GM12864 (cell line): ENCODE results near the gene FAF1.

Experiments used
- DNase-seq: peaks from one replicate; pipeline ENCODE4 v3.0.0-alpha.2; 2011; ENCODE audit warnings: low read depth
- H3K4me3 ChIP-seq: 2 replicates; pipeline ENCODE4 v1.5.1; 2011; ENCODE audit warnings: mild to moderate bottlenecking, low read depth, low read length, control low read depth
- TF ChIP-seq, protein P1 (sequence below): IDR thresholded peaks from 2 replicates; pipeline ENCODE4 v1.5.1; 2011; ENCODE audit warnings: low read depth, mild to moderate bottlenecking, moderate library complexity, low read length, control low read depth, inconsistent platforms; ENCODE audit errors: missing control alignments

FAF1 gene

DNA sequence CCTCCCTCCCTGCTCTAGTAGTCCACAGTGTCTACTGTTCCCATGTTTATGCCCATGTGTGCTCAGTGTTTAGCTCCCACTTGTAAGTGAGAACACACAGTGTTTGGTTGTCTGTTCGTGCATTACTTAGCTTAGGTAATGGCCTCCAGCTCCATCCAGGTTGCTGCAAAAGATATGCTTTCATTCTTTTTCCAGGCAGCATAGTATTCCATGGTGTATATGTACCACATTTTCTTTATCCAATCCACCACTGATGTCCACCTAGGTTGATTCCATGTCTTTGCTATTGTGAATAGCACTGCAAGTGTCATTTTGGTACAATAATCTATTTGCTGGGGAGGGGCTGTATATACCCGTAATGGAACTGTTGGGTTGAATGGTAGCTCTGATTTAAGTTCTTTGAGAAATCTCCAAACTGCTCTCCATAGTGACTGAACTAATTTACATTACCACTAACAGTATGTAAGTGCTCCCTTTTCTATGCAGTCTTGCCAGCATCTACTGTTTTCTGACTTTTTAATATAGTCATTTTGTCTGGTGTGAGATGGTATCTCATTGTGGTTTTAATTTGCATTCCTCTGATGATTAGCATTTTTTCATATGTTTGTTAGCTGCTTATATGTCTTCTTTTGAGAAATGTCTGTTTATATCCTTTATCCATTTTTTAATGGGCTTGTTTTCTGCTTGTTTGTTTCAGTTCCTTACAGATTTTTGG, 344.9 kb downstream of the FAF1 start:
- TF ChIP-seq, protein P1, sequence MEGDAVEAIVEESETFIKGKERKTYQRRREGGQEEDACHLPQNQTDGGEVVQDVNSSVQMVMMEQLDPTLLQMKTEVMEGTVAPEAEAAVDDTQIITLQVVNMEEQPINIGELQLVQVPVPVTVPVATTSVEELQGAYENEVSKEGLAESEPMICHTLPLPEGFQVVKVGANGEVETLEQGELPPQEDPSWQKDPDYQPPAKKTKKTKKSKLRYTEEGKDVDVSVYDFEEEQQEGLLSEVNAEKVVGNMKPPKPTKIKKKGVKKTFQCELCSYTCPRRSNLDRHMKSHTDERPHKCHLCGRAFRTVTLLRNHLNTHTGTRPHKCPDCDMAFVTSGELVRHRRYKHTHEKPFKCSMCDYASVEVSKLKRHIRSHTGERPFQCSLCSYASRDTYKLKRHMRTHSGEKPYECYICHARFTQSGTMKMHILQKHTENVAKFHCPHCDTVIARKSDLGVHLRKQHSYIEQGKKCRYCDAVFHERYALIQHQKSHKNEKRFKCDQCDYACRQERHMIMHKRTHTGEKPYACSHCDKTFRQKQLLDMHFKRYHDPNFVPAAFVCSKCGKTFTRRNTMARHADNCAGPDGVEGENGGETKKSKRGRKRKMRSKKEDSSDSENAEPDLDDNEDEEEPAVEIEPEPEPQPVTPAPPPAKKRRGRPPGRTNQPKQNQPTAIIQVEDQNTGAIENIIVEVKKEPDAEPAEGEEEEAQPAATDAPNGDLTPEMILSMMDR = no peak
- no peak overlapping the region for H3K4me3 ChIP-seq
- DNase-seq = no peak

DNA sequence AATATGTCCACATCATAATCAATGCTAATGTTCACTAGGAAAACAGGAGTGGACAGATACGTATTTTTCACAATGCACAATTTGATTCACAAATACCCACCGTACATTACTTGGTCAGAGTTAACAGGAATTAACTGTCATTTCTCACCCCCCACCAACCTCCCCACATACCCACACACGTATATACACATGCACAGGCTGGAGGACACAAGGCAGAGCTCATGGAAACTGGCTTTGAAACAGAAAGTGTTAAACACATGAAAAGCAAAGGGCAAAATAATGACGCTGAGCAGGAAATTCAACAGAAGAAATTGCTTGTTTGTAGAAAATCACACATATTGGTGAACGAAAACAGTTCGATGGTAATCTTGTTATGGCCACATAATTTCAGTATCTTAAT, 348.4 kb downstream of the FAF1 start:
- no peak overlapping the region for H3K4me3 ChIP-seq
- DNase-seq = no peak
- TF ChIP-seq, protein P1 = no peak

DNA sequence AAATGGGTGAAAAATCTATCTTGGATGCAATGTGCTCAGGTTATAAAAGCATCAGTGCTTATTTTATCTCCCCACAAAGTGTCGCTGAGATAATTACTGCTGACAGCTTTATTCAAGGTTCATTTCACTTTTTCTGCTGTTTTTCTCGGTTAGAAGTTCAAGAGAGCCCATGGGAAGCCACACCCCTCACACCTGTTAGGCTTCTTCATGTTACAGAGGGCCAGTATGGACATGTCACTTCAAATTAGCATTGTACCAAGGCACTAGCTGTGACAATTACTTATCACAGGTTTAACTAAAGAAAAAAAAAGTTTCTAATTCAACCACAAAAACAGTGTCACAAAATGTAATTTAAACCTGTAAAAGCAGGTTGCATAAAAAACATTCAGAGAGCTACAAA, 349.5 kb downstream of the FAF1 start:
- no peak overlapping the region for H3K4me3 ChIP-seq
- TF ChIP-seq, protein P1 = no peak
- DNase-seq = no peak

DNA sequence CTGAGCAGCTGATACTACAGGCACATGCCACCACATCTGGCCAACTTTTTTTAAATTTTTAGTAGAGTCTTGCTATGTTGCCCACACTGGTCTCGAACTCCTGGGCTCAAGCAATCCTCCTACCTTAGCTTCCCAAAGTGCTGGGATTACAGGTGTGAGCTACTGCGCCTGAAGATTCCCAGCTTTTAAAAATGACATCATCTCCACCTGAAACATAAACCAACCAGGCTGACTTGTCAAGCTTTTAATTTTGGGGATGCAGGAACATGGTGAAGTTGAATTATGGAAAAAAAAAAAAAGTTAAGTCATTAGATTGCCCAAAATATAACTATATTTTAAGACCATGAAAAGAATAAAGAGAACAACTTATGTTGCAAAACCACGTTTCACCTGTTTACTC, 350.6 kb downstream of the FAF1 start:
- TF ChIP-seq, protein P1 = no peak
- DNase-seq = no peak
- no peak overlapping the region for H3K4me3 ChIP-seq

DNA sequence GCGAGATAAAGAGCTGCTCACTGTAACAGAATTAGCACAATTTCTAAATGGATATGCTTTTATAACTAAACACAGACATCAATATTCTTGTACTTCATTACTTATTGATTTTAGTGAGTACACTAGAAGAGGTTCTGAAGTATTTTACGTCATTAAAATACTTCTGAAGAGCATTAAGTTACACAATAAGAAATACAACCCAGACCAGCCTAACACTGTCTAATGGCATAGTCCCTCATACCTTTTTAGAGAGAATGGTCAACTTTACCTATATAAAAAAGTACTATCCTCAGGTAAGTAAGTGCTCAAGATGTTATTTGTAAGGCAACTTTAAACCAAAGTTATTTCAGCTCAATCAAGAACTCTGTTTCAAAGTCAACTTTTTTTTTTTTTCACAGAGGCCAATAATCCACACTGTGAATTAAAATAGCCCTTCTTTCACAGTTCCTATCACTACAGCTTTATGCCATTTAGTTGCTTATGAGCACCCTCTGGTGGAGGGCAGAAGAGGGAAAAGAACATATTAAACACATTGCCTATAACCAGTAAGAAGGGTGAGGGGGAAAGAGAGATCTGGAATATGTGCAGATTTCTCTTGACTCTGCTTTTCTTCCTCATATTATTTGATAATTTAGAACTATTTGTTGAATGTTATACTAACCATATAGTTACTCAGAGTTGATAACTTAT, 354.7 kb downstream of the FAF1 start:
- DNase-seq = no peak
- H3K4me3 ChIP-seq = no peak overlapping the region
- TF ChIP-seq, protein P1 = peak; percentile 42

DNA sequence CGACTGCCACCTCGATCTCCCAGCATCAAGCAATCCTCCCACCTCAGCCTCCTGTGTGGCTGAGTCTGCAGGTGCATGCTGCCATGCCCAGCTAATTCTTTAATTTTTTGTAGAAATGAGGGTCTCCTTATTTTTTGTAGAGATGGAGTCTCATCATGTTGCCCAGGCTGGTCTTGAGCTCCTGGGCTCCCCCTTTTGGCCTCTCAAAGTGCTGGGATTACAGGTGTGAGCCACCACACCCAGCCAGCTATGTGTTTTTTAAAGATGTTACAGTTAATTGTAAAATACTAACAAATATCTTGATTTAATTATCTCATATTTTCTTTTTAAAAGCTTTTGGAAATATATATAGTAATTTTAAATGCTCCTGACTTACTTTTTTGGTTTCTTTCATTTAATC, 355.5 kb downstream of the FAF1 start:
- DNase-seq = no peak
- TF ChIP-seq, protein P1 = peak; percentile 17
- H3K4me3 ChIP-seq = no peak overlapping the region
